Stimulated activated CD4-positive, alpha-beta T cell treated with anti-CD3 and anti-CD28 coated beads, Interleukin-12 subunit alpha, Interleukin-12 subunit beta, amount 100 ng/mL, for 4 hours (primary cell): ENCODE measurements around the gene LRRC4C.

ENCODE experiments used
- DNase-seq: peaks from one replicate; pipeline ENCODE4 v3.0.0-alpha.2; 2020

LRRC4C gene

DNA sequence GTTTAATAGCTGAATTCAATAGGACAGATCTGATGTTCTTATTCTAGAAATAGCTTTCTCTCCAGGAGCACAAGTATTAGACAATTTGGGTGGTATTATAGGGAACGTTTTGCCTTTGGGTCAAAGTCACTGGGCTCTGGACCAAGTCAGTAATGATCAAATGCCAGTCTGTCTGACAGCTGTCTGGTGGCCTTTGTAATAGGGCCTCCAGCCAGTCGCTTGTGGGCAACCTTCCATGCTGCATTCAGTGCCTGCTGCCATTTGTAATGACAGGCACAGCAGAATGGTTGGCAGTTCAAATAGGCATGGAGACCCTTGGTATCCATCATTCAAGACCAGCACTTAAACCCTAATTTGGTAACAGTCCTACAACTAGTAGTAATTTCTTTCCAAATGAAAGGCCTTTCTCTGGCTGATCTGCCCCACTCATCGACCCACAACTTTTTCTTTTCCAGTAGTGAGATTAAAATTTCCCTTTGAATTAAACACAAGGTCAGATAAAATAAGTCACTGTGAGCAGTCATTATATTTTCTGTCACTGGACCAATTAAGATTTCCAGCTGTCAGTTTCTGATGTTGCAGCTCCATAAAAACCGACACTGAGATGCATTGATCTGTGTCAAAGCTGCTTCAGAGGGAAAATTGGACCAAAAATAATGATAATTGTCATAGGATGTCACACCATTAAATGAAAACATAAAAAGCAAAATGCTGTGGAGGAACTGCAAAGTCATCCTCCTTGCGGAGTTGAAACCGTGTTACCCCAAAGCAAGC is 1038.1 kb downstream of the LRRC4C start:
- no peak for DNase-seq

- DNase-seq = no peak
These were observed 1041.8 kb downstream of the LRRC4C start for GRCh38 chr11:40417627-40418026.

GRCh38 chr11:40407355-40407754 is 1052.1 kb downstream of the LRRC4C start:
- no peak for DNase-seq

GRCh38 chr11:40405614-40406013 is 1053.8 kb downstream of the LRRC4C start:
- DNase-seq = no peak

- no peak for DNase-seq
These were observed 1056.1 kb downstream of the LRRC4C start for GRCh38 chr11:40403321-40403720.

DNA sequence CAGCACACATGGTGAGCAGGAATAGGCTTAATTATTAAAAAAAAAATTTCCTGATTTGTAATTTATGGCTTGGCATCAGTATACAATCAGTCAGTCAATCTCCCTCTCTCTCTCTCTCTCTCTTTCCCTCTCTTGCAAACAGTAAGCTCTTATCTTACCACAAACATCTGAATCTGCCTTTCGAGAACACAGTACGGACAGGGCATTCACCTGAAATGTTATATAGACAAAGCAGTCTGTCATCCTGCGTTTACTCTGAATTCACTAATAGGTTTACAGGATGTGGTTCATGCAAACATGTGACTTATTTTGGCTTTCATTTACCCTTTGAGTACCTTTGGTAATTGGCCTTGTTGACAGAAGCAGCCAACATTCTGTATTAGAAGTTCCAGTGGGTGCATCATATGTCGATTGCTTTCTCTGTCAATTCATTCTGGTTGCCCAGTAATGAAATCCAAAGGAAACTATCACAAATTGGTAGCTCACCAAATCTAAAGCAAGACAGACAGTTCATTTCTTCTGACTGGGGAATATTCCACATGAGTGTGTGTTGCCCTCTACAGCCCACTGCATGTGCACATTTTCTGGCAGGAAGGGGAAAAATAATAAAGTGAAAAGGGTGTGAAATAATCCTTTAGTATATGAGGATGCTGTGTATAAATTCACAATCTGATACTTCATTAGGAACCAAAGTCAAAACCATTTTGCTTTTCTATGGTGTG is 1058.2 kb downstream of the LRRC4C start:
- no peak for DNase-seq

DNA sequence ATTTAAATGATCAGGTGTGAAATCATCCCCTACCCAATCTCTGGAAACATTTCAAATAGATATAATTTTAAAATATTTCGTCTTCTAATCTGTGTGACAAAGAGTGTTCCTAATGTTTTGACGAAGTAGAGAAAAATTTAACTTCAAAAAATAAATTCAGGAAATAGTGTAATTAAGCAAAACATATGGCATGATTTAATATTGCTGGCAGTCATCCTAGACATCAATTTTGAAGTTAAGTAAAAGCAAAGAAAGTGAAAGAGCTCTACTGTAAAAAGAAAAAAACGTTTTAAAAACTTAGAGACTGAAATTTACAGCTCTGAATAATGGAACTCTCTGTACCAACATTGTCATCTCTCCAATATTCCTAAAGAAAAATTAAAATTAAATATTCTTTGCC is 1062.3 kb downstream of the LRRC4C start:
- no peak for DNase-seq

- DNase-seq = no peak
These were observed 1065.9 kb downstream of the LRRC4C start for GRCh38 chr11:40393511-40393910.

- no peak for DNase-seq
These were observed 1067.8 kb downstream of the LRRC4C start for GRCh38 chr11:40391679-40392078.

DNA sequence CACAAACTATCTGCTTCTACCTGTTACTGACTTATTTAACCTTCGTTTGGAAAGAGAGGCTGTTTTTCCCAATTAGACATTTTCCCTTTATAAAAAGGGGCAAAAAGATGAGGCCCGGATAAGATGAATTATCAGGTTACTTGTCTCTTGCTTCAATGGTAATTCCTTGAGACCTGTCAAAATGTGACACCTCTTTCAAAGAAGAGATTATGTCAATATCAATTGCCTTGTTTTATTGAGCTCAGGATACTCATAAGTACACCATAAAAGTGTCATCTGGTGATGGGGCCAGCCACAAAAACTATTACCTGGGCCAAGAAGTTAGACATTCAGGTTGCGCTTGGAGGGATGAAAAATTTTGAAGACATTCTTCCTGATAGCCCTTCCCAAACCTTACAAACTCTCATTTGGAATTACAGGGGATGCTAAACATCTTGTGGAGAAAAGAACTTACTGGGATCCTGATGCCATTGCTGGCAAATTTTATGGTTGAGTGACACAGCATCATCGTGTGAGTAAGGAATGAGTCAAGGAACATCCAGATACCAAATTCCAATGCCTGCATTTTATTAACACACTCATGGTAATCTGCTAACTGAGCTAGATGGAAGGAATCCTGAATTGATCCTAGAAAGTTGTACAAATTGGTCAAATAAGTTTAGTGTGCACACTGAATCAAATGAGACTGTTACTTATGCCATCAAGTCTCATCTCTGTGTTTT is 1071.2 kb downstream of the LRRC4C start:
- DNase-seq = no peak

- DNase-seq = no peak
These were observed 1072.0 kb downstream of the LRRC4C start for GRCh38 chr11:40387240-40387980.

DNA sequence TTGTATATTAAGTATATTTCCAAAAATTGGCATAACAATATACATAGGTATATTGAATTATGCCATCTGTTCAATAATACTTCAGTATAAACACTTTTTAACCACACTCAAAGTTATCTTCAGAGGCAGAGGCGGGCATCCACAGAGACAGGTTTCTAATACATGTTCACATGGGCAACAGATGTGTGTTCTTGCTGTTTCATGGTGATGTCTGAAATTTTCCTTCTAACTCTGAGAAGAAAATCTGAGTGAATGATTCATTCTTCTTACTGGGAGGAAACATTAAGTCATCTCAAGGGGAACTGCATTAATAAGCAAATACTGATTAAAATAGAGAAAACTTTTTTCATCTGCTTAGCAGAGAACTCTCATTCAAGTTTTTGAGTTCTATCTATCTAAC is 1074.5 kb downstream of the LRRC4C start:
- no peak for DNase-seq

DNA sequence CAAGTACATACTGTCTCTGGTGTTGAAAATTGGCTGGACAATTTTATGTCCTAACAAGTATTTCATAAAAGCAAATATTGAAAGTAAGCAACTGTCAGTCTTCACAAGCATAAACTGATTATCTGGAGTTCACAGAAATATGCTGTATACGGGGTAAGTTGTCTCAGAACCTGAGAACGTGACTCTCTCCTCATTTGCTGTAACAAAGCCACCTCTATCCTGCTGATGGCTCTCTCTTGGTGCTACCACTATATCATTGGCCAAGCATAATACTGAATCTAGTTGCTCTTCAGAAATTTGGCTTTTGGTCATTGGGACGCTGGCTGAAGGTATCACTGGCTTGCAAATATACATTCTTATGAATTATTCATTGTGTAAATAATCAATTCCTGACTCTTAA is 1078.0 kb downstream of the LRRC4C start:
- DNase-seq = no peak

- no peak for DNase-seq
These were observed 1078.6 kb downstream of the LRRC4C start for GRCh38 chr11:40380835-40381234.

- no peak for DNase-seq
These were observed 1083.1 kb downstream of the LRRC4C start for GRCh38 chr11:40376331-40376730.

GRCh38 chr11:40370821-40371616 is 1088.4 kb downstream of the LRRC4C start:
- DNase-seq = no peak

DNA sequence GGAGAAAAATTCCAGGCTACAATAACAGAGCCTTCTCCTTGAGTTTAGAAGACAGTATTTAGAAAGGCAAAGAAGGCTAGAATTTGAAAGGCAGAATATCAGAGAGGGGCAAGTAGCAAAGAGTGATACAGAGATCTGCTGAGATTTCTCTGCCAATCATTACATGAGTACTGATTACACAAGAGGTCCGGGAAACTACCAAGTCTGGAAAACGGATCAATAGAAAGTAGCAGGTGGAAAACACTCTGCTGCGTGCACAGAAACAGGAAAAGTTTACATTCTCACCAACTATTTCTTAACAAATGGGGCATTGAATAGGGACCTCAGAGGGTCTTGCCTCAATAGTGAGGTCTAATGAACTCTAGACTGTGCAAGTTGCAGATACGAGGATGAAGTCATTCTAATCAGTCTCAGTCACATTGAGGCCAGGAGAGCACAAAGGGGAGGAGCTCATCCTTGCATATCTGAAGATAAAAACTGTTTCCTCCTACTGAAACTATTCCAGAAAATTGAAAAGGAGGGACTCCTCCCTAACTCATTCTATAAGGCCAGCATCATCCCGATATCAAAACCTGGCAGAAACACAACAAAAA is 1099.2 kb downstream of the LRRC4C start:
- no peak for DNase-seq

DNA sequence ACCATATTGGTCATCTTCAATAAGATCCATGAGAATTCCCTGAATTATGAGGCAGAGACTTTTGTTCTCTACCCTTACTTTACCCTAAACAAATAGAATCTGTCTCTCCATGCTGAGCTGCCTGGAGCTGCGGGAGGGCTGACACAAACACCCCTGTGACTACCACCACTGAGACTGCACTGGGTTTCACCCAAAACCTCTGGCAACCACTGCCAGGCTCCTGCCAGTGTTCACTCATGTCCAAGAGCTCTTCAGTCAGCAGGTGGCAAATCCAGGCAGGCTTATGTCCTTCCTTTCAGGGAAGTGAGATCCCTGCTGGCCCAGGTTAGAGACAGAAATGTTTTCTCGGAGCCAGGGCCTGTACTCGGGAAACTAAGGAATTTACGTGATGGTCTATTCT is 1105.3 kb downstream of the LRRC4C start:
- DNase-seq = no peak

GRCh38 chr11:40340911-40341310 is 1118.5 kb downstream of the LRRC4C start:
- DNase-seq = no peak

- DNase-seq = no peak
These were observed 1120.7 kb downstream of the LRRC4C start for GRCh38 chr11:40338739-40339138.

DNA sequence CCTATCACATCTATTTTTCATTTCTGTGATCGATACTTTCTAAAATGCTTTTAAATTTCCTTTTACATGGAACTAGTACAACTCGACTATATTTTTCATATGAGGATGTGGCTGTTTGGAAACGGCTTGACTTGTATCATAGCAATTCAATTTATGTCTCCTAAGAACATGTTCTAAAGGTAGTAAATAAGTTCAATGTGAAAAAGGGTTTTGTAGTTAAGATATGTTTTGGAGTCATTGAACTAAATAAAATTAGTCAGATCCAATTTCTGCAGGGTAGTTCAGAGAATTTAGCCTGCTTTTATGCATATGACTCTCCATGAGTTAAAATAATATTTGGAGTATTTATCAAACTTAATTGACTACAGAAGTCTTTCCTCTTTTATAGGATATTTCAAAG is 1121.4 kb downstream of the LRRC4C start:
- no peak for DNase-seq

- no peak for DNase-seq
These were observed 1122.3 kb downstream of the LRRC4C start for GRCh38 chr11:40337118-40337517.
